Ascending aorta (tissue), 2 donors: ENCODE data around the gene PTPRG. TPM values are rescaled to one million over a fixed set of nuclear protein-coding genes. Genes with fewer than 3 reads are reported as not detected.

Experiments
- DNase-seq, 2 donors: peaks; one replicate each; pipeline ENCODE4 v3.0.0-alpha.2; 2019; ENCODE audit warnings: low spot score in 2 of 2
- H3K27ac ChIP-seq, 2 donors: fragments of 200-600 bp; sonication (generic); one replicate each; pipeline ENCODE4 v1.5.1; 2016 to 2017; ENCODE audit warnings: mild to moderate bottlenecking in 1 of 2
- H3K27me3 ChIP-seq: fragments of 200-600 bp; sonication (generic); one replicate; pipeline ENCODE4 v1.5.1; 2017
- H3K36me3 ChIP-seq, 2 donors: fragments of 200-600 bp; sonication (generic); one replicate each; pipeline ENCODE4 v1.5.1; 2016
- H3K4me1 ChIP-seq, 2 donors: fragments of 200-600 bp; sonication (generic); one replicate each; pipeline ENCODE4 v1.5.1; 2016 to 2017; ENCODE audit warnings: mild to moderate bottlenecking in 1 of 2
- H3K4me3 ChIP-seq, 2 donors: fragments of 200-600 bp; sonication (generic); one replicate each; pipeline ENCODE4 v1.5.1; 2016 to 2017; ENCODE audit warnings: mild to moderate bottlenecking in 1 of 2
- H3K9me3 ChIP-seq, 2 donors: fragments of 200-600 bp; sonication (generic); one replicate each; pipeline ENCODE4 v1.5.1; 2016
- CTCF ChIP-seq, 3 experiments: fragments of 200-600 bp in 2 of 3; fragments of 450-650 bp in 1 of 3; sonication (generic) in 2 of 3; IDR thresholded peaks; one replicate each; pipeline ENCODE4 v1.5.1; 2016 to 2019; ENCODE audit warnings: antibody characterized with exemption in 3 of 3, mild to moderate bottlenecking in 1 of 3, moderate library complexity in 1 of 3
- intact Hi-C: fragments of 100-400 bp; cut with DNase I; formaldehyde crosslinking; loops from one replicate; pipeline ENCODE4 v1.15.1; 2023
- total RNA-seq: library from RNA; depleted of rRNA; stranded (reverse); fragments of >200 nt; gene quantifications from one replicate; pipeline ENCODE4 v1.1.0, GENCODE V29; 2016

Gene PTPRG
- total RNA-seq, 1 donor from 2014 or later = 129 TPM

- intact Hi-C loops = loop anchor here (1.0 kb wide), 1 partner anchor 11 kb away; no protein-coding TSS in a partner anchor
- no peaks in the 10 kb centered on the region for H3K27me3 ChIP-seq
- H3K9me3 ChIP-seq = no peaks in the 10 kb centered on the region
- H3K4me1 ChIP-seq = no peaks in the 10 kb centered on the region
- peak; percentile 22 to 79 for DNase-seq
- TF ChIP-seq CTCF (IDR thresholded peaks at IDR 0.05) = no peak
- no peak overlapping the region for H3K4me3 ChIP-seq
- no peaks in the 10 kb centered on the region for H3K36me3 ChIP-seq
- H3K27ac ChIP-seq = no peak overlapping the region
Measured at GRCh38 chr3:62109534-62109933, 548.2 kb downstream of the PTPRG start.

GRCh38 chr3:62110443-62111225, 549.3 kb downstream of the PTPRG start:
- Histone ChIP-seq H3K27ac (no peak overlapping the region), H3K27me3 (no peaks in the 10 kb centered on the region), H3K4me3 (no peak overlapping the region), H3K36me3 (no peaks in the 10 kb centered on the region), H3K9me3 (no peaks in the 10 kb centered on the region), H3K4me1 (no peaks in the 10 kb centered on the region)
- intact Hi-C loops = no loop called here
- no peak for DNase-seq
- no peak for TF ChIP-seq CTCF (IDR thresholded peaks at IDR 0.05)

GRCh38 chr3:62113092-62113491, 551.7 kb downstream of the PTPRG start:
- intact Hi-C loops = no loop called here
- no peak overlapping the region for H3K4me3 ChIP-seq
- TF ChIP-seq CTCF (IDR thresholded peaks at IDR 0.05) = no peak

GRCh38 chr3:62114763-62115162, 553.4 kb downstream of the PTPRG start:
- no peak for DNase-seq
- H3K36me3 ChIP-seq = no peaks in the 10 kb centered on the region
- H3K27ac ChIP-seq = no peak overlapping the region
- H3K4me1 ChIP-seq = peaks cover 0 to 19% of the 10 kb centered on the region in 2 donors
- no peak overlapping the region for H3K4me3 ChIP-seq
- no peaks in the 10 kb centered on the region for H3K27me3 ChIP-seq
- no peaks in the 10 kb centered on the region for H3K9me3 ChIP-seq
- TF ChIP-seq CTCF (IDR thresholded peaks at IDR 0.05) = no peak
- intact Hi-C loops = no loop called here

More at GRCh38 chr3:62113092-62113491, 551.7 kb downstream of the PTPRG start:
- Histone ChIP-seq H3K27me3 (no peaks in the 10 kb centered on the region), H3K27ac (no peak overlapping the region), H3K9me3 (no peaks in the 10 kb centered on the region), H3K36me3 (no peaks in the 10 kb centered on the region), H3K4me1 (peaks cover 0 to 8% of the 10 kb centered on the region in 2 donors)
- DNase-seq = no peak

- Histone ChIP-seq H3K4me3 (no peak overlapping the region), H3K4me1 (peaks cover 3 to 31% of the 10 kb centered on the region in 2 donors), H3K27ac (peak overlapping the region; percentile 54 to 58), H3K27me3 (no peaks in the 10 kb centered on the region), H3K9me3 (no peaks in the 10 kb centered on the region), H3K36me3 (no peaks in the 10 kb centered on the region)
- intact Hi-C loops = no loop called here
- TF ChIP-seq CTCF (IDR thresholded peaks at IDR 0.05) = no peak
- no peak for DNase-seq
Measured at GRCh38 chr3:62117903-62118548, 556.7 kb downstream of the PTPRG start.
